AG04450 (cell line): ENCODE measurements around the gene MAFF. TPM values are rescaled to one million over a fixed set of nuclear protein-coding genes. Genes with fewer than 3 reads are reported as not detected.

ENCODE experiments used
- CTCF ChIA-PET: fragments of 300-600, 350-600 bp; formaldehyde crosslinking; extraction: SDS; loops from one replicate; lab custom pipeline; 2022; ENCODE audit warnings: antibody characterized with exemption, inconsistent platforms; lab: Charles Lee
- POLR2A ChIA-PET: fragments of 350-600 bp; formaldehyde crosslinking; extraction: SDS; loops from one replicate; lab custom pipeline; 2021; ENCODE audit warnings: antibody characterized with exemption, inconsistent platforms; lab: Yijun Ruan, JAX
- DNase-seq: peaks from one replicate; pipeline ENCODE4 v3.0.0-alpha.2; 2011; ENCODE audit warnings: low read depth, low spot score
- H3K27ac ChIP-seq: one replicate; pipeline ENCODE4 v1.5.1; 2012; ENCODE audit warnings: low read depth, low read length, control low read depth
- H3K27me3 ChIP-seq: one replicate; pipeline ENCODE4 v1.6.0; 2012; ENCODE audit warnings: low read length; ENCODE audit not compliant: control insufficient read depth, insufficient read depth
- H3K4me3 ChIP-seq: 2 replicates; pipeline ENCODE4 v1.5.1; 2011; ENCODE audit warnings: mild to moderate bottlenecking, low read depth, low read length, control low read depth
- H3K9me3 ChIP-seq: 2 replicates; pipeline ENCODE4 v1.5.1; 2012; ENCODE audit warnings: low read length; ENCODE audit not compliant: control insufficient read depth, insufficient read depth
- polyA plus RNA-seq: library from polyadenylated mRNA; depleted of rRNA; stranded (reverse); fragments of >200 nt; gene quantifications from 2 replicates; pipeline ENCODE4 v1.2.3, GENCODE V29; 2011
- TF ChIP-seq, protein P1 (sequence below): IDR thresholded peaks from 2 replicates; pipeline ENCODE4 v1.5.1; 2011; ENCODE audit warnings: low read depth, low read length, control low read depth, inconsistent platforms

MAFF gene
- polyA plus RNA-seq, 1 experiment = 8.3 TPM

DNA sequence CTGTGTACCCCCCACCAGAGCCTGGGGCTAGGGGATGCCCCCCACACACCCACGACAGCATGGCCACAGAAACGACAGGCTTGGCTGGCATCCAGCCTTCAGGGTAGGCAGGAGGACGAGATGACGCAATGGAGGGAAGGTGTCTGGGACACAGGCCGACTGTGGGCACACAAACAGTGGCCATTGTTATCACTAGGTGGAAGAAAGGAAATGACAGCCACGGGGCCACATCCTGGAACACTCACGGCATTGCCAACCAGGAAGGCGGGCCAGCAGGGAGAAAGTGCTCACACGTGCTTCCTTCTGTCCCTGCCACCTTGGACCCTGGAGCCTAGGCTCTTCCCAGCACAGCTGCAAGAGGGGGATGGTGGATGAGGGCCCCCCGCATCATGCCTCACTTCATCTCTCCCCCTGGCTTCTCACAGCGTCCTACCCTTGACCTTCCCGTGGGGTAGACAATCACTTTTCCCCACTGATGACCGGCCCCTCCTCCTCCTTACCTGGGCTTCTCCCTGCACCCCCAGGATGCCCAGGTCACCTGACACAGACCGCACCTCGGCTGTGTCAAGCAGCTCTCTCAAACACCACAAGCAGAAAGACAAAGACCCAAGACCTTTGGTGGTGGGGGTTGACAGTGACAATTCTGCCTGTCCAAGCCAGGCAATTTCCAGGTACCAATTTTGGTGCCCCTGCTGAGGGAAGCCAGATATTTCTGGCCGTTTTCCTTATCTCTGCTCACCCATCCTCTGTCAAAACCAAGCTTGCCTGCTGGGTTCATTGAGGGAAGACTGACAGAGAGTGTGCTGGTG lies 28.8 kb upstream of the MAFF start:
- TF ChIP-seq, protein P1, sequence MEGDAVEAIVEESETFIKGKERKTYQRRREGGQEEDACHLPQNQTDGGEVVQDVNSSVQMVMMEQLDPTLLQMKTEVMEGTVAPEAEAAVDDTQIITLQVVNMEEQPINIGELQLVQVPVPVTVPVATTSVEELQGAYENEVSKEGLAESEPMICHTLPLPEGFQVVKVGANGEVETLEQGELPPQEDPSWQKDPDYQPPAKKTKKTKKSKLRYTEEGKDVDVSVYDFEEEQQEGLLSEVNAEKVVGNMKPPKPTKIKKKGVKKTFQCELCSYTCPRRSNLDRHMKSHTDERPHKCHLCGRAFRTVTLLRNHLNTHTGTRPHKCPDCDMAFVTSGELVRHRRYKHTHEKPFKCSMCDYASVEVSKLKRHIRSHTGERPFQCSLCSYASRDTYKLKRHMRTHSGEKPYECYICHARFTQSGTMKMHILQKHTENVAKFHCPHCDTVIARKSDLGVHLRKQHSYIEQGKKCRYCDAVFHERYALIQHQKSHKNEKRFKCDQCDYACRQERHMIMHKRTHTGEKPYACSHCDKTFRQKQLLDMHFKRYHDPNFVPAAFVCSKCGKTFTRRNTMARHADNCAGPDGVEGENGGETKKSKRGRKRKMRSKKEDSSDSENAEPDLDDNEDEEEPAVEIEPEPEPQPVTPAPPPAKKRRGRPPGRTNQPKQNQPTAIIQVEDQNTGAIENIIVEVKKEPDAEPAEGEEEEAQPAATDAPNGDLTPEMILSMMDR = no peak
- no peaks in the 10 kb centered on the region for H3K27me3 ChIP-seq
- CTCF ChIA-PET = interaction anchor here (1.5 kb wide), 1 partner anchor 59 kb away, joined by 5 read pairs; no protein-coding TSS in a partner anchor
- DNase-seq = no peak
- H3K4me3 ChIP-seq = no peak overlapping the region
- H3K9me3 ChIP-seq = no peaks in the 10 kb centered on the region
- H3K27ac ChIP-seq = peak overlapping the region; percentile 21
- POLR2A ChIA-PET = interaction anchor here (0.6 kb wide), 1 partner anchor 27 kb away, joined by 5 read pairs; no protein-coding TSS in a partner anchor

DNA sequence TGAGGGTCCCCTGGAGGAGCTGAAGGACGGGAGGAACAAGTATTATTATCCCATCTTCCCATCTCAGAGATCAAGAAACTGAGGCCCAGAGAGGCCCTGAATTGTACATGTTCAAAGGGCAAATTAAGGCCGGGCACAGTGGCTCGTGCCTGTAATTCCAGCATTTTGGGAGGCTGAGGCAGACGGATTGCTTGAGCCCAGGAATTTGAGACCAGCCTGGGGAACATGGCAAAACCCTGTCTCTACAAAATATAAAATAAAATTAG lies 28.2 kb upstream of the MAFF start:
- TF ChIP-seq, protein P1 = no peak
- DNase-seq = no peak
- ChIA-PET POLR2A (no interaction called here), CTCF (interaction anchor here (1.5 kb wide), 1 partner anchor 59 kb away, joined by 5 read pairs; no protein-coding TSS in a partner anchor)
- H3K27me3 ChIP-seq = no peaks in the 10 kb centered on the region
- H3K4me3 ChIP-seq = no peak overlapping the region
- no peaks in the 10 kb centered on the region for H3K9me3 ChIP-seq
- no peak overlapping the region for H3K27ac ChIP-seq

DNA sequence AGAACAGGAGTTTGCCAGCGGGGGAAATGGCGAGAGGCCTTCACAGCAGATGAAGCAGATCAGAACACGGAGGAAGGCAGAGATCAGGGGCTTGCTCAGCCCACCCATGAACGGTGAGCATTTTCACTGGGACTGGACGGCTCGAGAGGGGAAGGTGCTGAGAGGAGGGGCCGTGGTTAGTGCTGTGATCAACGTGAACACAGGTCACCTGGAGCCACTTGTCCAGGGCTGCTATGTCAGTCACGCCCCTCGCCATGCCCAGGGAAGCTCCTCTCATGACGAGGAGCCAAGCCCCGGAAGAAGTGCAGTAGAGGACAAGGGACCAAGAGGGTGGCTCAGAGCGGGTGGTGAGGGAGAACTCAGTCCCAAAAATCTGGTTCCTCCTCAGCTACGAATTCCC lies 27.2 kb upstream of the MAFF start:
- POLR2A ChIA-PET = no interaction called here

DNA sequence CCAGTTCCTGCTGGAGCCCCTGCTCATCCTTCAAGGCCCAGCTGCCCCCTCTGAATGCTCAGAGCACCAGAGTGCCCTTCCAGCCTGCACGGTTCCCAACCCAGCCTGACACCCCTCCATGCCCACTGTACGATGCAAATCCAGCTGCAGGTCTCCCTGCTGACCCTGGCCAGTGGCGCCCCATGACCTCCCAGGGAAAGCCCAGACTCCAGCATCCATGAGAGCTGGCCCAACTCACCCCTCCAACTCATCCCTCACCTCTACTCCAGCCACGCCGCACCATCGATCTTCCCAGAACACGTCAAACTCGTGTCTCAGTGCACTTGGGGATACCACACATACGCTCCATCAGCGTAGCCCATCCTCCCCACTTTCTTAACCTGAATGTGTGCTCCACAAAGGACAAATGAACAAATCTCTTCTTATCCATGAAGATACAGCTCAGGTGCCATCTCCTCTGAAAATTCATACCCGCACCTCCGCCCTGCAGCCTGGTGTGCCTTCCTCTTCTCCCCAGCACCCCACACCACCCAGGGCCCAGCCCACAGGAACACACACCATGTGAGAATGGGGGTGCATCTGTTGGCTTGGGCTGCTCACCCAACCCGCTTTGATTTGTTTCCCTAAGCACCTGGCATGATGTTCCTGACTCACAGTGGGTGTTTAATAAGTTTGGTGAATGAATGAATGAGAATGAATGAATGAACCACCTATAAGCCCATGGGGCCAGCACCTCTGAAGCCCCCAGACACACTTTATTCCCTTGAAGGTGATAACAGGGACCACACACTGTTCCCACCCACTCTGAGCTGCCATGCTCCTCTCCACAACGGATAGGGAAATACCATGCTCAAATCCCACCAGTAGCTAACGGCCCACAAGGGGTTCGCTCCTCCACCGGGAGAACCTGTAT lies 26.3 kb upstream of the MAFF start:
- Histone ChIP-seq H3K4me3 (no peak overlapping the region), H3K27me3 (no peaks in the 10 kb centered on the region), H3K27ac (peak overlapping the region; percentile 87), H3K9me3 (no peaks in the 10 kb centered on the region)
- DNase-seq = no peak
- POLR2A ChIA-PET = no interaction called here
- TF ChIP-seq, protein P1 = no peak
- CTCF ChIA-PET = interaction anchor here (0.5 to 0.6 kb wide), 2 partner anchors 67 to 70 kb away, joined by 4 to 5 read pairs; no protein-coding TSS in a partner anchor

More for the DNA sequence above, 27.2 kb upstream of the MAFF start:
- CTCF ChIA-PET = interaction anchor here (0.5 to 1.5 kb wide), 3 partner anchors 60 to 171 kb away, joined by 3 to 5 read pairs (median 5); no protein-coding TSS in a partner anchor
- TF ChIP-seq, protein P1 = no peak
- H3K27ac ChIP-seq = no peak overlapping the region
- no peak for DNase-seq
- H3K27me3 ChIP-seq = no peaks in the 10 kb centered on the region
- no peaks in the 10 kb centered on the region for H3K9me3 ChIP-seq
- no peak overlapping the region for H3K4me3 ChIP-seq
